K562 (cell line): Measurements from ENCODE around the gene PPP1R3G.

ENCODE experiments used
- EZH2 ChIP-seq: IDR thresholded peaks from 2 replicates; pipeline ENCODE4 v1.6.1; 2012; ENCODE audit warnings: low read depth, mild to moderate bottlenecking, inconsistent platforms, low read length, borderline replicate concordance
- HDAC1 ChIP-seq, 2 experiments: fragments of 450-650 bp; IDR thresholded peaks; 2 replicates each; pipeline ENCODE4 v1.6.1; 2016 to 2017; ENCODE audit warnings: inconsistent platforms in 1 of 2, mild to moderate bottlenecking in 1 of 2, moderate library complexity in 1 of 2
- HMG20A ChIP-seq: fragments of 450-650 bp; formaldehyde crosslinking; conservative IDR thresholded peaks from 2 replicates; pipeline ENCODE4 v1.4.0; 2020; ENCODE audit warnings: mild to moderate bottlenecking, mixed read lengths
- TF ChIP-seq, protein P1 (sequence below), 3 experiments: IDR thresholded peaks in 2 of 3; conservative IDR thresholded peaks in 1 of 3; 2 replicates each; pipeline ENCODE4 v1.5.1; 2011 to 2012; ENCODE audit warnings: low read length in 3 of 3, mild to moderate bottlenecking in 3 of 3, control low read depth in 2 of 3, improper control_type of control experiment in 1 of 3, inconsistent platforms in 1 of 3, low read depth in 1 of 3, mixed read lengths in 1 of 3, moderate library complexity in 1 of 3; ENCODE audit not compliant: insufficient read depth in 2 of 3
- TF ChIP-seq, protein P2 (sequence below): fragments of 450-650 bp; IDR thresholded peaks from 2 replicates; pipeline ENCODE4 v1.6.1; 2016

DNA sequence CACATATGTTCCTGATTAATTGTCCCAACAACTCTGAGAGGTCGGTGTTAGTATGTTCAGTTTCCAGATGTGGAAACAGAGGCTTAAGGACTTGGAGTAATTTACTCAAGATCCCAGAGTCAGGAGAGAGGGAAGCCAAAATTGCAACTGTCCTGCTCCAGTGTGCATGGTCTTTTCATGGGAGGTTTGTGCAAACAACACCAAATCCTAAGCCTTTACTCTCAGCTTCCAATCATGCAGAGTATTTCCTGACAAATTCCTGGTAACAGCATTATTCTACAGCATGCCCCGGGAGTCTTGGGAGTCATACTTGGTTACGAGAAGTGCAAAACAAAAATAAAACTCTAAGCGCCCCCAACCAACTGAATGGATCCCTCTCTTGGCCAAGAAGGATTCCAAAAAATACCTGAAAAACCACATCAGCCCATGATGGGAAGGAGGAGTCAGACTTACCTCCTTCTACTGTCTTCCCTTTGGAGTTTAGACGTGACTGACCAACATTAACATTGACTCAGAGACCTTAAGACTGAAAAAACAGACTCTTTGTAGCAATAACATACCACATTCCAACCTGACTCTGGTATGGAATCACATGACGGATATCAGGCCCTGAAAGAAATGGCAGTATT, 30.8 kb upstream of the PPP1R3G start:
- TF ChIP-seq HDAC1 (IDR thresholded peaks at IDR 0.05) (no peak), HMG20A (CRISPR knock-in tag) (no peak), EZH2 (no peak)
- TF ChIP-seq, protein P1, sequence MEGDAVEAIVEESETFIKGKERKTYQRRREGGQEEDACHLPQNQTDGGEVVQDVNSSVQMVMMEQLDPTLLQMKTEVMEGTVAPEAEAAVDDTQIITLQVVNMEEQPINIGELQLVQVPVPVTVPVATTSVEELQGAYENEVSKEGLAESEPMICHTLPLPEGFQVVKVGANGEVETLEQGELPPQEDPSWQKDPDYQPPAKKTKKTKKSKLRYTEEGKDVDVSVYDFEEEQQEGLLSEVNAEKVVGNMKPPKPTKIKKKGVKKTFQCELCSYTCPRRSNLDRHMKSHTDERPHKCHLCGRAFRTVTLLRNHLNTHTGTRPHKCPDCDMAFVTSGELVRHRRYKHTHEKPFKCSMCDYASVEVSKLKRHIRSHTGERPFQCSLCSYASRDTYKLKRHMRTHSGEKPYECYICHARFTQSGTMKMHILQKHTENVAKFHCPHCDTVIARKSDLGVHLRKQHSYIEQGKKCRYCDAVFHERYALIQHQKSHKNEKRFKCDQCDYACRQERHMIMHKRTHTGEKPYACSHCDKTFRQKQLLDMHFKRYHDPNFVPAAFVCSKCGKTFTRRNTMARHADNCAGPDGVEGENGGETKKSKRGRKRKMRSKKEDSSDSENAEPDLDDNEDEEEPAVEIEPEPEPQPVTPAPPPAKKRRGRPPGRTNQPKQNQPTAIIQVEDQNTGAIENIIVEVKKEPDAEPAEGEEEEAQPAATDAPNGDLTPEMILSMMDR (IDR thresholded peaks at IDR 0.05 in 2 of 3, conservative IDR thresholded peaks at IDR 0.05 in 1 of 3; ENCODE audit: insufficient read depth in 2 of 3, low read depth in 1 of 3, low read length in 3 of 3) = no peak
- TF ChIP-seq, protein P2, sequence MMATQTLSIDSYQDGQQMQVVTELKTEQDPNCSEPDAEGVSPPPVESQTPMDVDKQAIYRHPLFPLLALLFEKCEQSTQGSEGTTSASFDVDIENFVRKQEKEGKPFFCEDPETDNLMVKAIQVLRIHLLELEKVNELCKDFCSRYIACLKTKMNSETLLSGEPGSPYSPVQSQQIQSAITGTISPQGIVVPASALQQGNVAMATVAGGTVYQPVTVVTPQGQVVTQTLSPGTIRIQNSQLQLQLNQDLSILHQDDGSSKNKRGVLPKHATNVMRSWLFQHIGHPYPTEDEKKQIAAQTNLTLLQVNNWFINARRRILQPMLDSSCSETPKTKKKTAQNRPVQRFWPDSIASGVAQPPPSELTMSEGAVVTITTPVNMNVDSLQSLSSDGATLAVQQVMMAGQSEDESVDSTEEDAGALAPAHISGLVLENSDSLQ = no peak
